Glomerular visceral epithelial cell (primary cell): ENCODE results near the gene ATP12A.
"Not testable (repeated sequence)": the region's sequence is repeated elsewhere in the genome, so short reads cannot be mapped to it uniquely, and the experiment has no call there.

ENCODE experiments used
- DNase-seq: peaks from one replicate; pipeline ENCODE4 v3.0.0-alpha.2; 2016; ENCODE audit errors: extremely low spot score

ATP12A gene

DNA sequence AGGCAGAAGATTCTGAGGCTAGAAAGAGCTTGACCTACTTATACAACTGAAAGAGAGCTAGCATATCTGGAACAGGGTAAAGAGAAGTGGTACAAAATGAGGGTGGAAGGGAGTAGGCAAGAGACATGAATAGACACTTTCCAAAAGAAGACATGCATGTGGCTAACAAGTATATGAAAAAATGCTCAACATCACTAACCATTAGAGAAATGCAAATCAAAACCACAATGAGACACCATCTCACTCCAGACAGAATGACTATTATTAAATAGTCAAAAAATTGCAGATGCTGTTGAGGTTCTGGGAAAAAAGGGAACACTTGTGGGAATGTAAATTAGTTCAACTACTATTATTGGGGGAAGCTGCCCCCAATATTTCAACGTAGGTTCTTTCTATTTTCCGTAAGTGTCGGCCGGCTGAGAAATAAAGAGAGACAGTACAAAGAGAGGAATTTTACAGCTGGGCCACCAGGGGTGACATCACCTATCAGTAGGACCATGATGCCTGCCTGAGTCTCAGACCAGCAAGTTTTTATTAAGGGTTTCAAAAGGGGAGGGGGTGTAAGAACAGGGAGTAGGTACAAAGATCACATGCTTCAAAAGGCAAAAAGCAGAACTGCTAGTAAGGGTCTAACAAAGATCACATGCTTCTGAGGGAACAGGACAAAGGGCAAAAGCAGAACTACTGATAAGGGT lies 50.8 kb downstream of the ATP12A start:
- DNase-seq: not testable (repeated sequence)

GRCh38 chr13:24734950-24735349 lies 54.7 kb downstream of the ATP12A start:
- no peak for DNase-seq

- no peak for DNase-seq
These were observed 56.8 kb downstream of the ATP12A start for GRCh38 chr13:24737042-24737441.

GRCh38 chr13:24738366-24738847 lies 58.2 kb downstream of the ATP12A start:
- DNase-seq: no peak

DNA sequence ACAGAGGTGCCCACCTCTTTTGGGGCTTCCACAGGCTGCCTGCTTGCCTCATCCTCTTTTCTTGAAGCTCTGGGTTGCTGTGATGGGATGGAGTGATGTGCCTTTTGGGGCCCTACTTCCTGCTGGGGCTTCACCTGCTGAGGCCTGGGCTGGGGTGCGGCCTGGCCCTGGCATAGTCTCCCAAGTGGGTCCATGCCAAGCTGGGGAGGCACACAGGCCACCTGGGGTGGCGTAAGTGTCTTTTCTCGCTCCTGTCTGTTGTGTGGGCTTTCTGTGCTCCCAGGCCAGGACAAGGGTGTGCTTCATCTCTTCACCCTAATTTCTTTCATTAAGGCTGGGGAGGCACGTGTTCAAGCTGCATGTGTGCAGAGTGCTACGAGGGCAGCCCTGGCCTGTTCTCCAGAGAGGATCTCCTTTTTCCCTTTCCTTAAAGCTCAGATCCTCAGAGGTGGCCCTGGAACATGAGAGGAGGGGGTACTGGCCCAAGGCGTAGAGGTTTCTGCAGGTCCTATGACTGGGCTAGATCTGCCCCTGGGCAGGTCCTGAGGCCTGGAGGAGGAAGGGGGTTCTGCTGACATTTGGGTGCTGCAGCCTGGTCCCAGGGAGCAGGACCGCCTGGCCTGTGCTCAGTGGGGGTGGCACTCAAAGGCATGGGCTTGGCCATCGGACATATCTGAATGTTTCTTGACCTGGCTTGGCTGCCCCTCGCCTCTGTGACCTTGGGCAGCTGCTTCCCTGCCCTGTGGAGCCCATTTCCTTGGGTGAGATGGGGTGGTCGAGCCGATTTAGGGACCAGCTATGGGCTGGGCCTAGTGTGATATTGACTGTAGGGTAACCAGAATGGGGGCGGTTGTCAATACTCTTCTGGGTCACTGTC lies 60.0 kb downstream of the ATP12A start:
- DNase-seq: no peak

- DNase-seq: no peak
These were observed 60.9 kb downstream of the ATP12A start for GRCh38 chr13:24741016-24741662.

GRCh38 chr13:24741791-24742190 lies 61.6 kb downstream of the ATP12A start:
- no peak for DNase-seq

DNA sequence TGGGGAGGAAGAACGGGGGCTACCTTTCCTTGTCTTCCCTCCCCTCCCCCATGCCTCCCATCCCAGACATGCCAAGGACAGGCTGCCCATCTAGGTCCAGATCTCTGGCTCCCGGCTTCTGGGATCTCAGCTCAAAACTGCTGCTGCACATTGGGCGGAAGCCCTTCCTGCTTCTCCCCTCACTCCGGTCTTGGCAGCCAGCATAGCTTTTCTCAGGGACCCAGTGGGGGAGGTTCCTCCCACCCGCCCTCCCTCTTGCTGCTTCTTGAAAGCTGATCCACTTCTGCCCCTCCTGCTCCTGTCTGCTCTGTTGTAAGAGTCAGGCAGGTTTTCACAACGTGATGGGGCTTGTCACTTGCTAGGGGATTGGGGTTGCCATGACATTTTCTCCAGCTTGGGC lies 62.1 kb downstream of the ATP12A start:
- DNase-seq: no peak

DNA sequence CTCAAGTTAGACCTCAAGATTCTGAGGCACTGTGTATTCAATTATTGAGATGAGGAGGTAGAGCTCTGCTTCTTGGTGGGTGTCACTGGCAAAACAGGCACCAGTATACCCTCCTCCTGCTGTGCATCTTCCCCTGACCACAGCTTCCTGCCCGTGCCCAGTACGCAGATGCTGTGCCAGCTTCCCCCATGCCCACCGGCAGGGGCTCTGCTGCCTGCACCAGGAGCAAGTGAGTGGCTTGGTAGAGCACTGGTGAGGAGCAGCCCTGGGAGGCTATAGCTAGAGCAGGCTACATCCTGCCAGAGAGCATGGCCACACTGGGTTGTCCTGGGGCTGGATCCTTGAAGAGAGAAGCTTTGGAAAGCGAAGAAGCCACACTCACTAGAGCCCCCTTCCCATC lies 62.8 kb downstream of the ATP12A start:
- no peak for DNase-seq

DNA sequence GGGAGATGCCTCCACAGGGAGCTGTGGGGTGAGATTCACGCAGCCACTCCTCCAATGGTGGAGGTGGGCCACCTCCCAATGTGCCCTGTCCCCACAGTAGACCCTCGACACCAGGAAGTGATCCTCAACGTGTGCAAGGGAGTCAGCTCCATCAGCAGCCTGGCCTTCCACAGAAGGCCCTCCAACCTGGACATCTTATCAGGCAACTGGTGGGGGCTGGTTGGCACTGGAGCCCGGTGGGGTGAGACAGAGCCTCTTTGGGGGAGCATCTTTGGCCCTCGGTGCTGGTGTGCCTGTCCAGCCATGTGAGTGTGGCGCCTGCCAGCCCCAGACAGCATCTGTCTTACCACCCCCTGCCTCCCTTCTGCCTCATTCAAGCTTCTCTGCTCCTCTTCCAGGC lies 64.0 kb downstream of the ATP12A start:
- DNase-seq: no peak

DNA sequence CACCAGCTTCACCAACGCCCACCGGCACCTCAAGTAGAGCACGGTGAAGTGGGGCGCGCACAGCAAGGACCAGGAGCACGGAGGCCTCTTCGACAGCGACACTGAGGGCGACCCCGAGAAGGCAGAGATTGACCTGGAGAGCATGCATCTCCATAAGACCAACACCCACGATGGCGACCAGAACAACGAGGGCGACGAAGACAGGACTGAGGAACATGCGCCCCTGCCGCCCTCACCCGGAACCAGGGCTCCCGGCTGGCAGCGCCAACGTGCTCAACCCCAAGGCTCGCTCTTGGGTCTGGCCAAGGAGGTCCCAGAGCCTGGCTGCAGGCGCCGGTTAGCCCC lies 65.3 kb downstream of the ATP12A start:
- no peak for DNase-seq

- no peak for DNase-seq
These were observed 65.8 kb downstream of the ATP12A start for GRCh38 chr13:24745861-24746617.

- DNase-seq: no peak
These were observed 66.5 kb downstream of the ATP12A start for GRCh38 chr13:24746618-24747247.

- DNase-seq: no peak
These were observed 67.2 kb downstream of the ATP12A start for GRCh38 chr13:24747248-24748060.

DNA sequence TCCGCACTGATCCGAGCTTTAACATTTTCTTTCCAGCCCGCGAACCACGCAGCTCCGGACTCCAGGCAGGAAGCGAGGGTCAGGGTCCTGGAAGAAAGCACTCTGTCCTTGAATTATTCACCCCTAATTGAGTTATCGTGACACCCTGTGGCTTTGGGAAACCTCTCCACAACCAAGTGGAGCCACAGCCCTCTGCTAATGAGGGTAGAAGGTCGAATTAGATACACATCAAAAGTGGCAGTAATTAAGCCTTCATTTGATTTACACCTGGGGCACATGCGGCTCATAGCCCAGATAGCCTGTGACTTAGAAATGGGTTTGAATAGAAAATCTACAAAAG lies 67.8 kb downstream of the ATP12A start:
- DNase-seq: no peak

GRCh38 chr13:24759197-24759596 lies 79.0 kb downstream of the ATP12A start:
- DNase-seq: no peak
